HG03175 (cell line): ENCODE results near the gene SEC23B.
"Not testable (repeated sequence)": the region's sequence is repeated elsewhere in the genome, so short reads cannot be mapped to it uniquely, and the experiment has no call there.

Source experiments
- ATAC-seq: cut with Tn5 transposase; IDR thresholded peaks from one replicate; pipeline ENCODE4 v1.9.1; 2021; ENCODE audit warnings: mild to moderate bottlenecking, moderate library complexity; ENCODE audit not compliant: unreplicated experiment

Gene SEC23B

DNA sequence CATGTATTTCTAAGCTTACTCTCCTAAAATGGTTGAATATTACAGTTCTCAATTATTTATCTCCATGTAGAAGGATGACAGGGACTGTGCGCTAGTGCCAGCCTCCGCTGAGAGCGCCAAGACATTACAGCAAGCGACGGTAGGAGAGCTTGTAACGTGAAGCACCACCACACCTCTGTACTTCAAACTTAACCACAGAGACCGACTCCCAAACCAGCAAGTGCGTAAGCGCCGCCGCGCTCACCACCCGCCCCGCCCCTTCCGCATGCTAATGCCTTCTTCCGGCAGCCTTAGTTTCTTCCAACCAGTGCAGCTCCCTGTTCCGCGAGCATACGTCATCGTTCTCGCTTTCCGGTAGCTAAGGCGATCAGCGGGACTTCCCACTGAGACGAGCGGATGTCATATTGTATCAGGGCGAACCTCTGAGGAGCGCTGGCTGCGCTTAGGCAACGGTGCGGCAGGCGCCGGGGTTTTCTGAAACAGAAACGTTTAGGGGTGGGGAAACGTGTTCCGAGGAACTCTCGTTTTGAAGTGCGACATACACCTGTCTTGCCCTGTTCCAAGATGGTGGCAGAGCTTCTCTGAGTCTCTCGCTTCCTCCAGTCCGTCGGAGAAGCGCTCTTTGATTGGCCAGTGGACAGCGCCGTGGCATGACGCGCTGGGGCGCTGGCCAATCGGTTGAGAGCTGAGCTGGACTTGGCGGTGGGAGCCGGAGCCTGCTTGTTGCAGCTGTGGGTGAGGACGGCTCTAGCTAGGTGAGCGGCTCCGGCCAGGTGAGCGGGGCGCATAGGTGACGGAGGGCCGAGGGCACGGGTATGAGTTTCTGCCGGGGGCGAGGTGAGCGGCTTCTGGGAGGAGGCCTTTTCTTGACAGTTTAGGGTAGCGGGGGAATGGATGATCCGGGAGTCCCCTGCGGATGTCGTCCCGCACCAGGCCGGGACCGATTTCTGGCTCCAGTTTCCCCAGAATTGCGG, at the start of gene SEC23B:
SEC23B (plus strand) TSS at position 723 of the 974 bp plus-strand sequence. CDS start 2,896 bp downstream, outside the sequence.
- peak; percentile 96 for ATAC-seq

DNA sequence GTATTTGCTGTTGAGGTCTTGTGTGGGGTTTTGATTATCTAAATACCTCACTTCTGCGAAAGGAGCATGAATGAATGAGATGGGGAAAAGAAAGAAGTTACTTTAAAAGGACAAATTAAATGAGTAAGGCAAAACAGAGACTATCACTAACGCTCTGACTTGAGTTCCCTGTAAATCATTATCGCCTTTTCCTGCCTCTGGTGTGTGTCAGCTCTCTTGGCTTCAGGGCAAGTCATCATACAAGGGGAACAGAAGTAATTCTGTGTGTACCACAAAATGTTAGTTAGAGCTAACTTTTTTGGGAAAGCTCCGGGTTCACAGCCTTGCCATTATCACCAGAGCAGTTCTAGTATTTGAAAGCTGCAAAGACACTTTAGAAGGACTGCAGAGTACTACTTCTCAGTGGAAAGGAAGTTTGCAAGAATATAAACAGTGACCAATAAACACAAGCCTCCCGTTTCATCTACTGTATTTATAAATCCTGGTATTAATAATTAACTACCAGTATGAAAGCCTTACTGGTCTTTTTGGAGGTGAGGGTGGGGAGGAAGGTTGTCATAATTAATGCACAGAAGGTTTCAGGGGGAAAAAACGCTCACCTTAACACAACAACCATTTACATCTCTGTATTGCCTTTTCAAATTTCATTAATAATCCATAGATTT, 42.1 kb upstream of the SEC23B start:
- peak; percentile 32 for ATAC-seq

DNA sequence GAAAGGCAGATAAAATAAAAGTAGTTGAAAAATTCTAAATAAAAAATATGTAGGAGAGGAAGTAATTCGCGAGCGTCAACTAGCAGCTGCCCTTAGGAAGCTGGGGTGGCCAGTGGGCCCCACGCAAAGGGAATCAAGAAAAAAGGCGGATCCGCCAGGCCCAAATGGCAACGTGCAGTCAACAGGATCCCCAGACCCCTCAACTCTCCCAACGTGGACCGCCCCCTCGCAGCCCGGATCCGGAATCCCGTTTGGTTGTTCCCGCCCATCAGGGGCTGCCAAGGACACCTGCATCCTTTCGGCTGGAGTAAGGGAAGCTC, 41.2 kb upstream of the SEC23B start:
- peak; percentile 11 for ATAC-seq

DNA sequence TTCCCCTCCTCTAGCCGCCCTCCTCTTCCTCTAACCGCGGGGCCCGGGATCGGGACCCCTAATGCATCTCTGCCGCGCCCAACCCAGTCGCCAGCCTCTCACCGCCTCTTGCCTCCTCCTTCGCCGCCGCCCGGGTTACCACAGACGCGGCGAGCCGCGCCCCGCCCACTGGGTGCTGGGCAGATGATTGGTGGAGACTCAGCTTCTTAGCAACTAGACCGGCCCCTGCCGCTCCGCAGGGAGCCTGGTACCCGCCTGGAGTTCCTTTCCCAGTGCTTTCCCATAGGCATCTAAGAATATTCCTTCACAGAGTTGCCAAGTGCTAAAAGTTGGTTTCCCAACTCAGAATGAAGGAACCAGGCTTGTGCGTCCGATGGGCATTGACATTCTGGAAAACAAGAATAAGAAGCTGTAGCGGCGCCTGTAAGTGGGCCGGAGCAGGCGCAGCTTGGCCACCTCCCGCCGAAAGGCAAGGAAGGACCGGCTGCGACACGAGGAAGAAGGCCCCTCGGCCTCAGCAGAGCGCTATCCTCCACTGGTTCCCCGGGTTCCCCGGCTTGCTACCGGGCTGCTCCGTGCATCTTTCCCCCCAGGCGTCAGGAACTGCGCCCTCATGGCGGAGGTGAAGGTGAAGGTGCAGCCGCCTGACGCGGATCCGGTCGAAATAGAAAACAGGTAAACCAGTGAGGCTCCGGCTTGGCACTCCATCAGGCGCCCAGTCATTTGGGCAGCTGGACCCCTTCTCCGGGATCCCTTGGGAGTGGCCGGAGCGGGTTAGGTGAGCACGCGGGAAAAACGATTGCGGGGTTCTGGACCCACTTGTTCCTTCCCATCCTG, 40.6 kb upstream of the SEC23B start, which contains the start of the genes DZANK1 and POLR3F:
DZANK1 (minus strand) TSS at position 137 of the 837 bp plus-strand sequence. CDS start 1,672 bp downstream, outside the sequence.
POLR3F (plus strand) TSS at position 497 of the 837 bp plus-strand sequence; CDS start at position 614, 117 bp downstream.
- ATAC-seq, result peak; percentile 93

DNA sequence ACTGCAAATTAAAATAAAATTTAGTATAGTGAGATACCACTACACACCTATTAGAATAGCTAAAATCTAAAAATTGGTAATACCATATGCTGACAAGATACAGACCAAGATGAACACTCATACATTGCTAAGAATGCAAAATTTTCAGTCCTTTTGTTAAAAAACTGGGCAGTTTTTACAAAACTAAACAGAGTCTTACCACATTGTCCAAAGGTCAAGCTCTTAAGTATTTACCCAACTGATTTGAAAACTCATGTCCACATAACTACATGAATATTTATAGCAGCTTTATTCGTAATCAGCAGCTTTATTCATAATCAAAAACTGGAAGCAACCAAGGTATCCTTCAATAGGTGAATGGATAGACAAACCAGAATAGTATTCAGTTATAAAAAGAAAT, 30.5 kb upstream of the SEC23B start:
- no peak for ATAC-seq

DNA sequence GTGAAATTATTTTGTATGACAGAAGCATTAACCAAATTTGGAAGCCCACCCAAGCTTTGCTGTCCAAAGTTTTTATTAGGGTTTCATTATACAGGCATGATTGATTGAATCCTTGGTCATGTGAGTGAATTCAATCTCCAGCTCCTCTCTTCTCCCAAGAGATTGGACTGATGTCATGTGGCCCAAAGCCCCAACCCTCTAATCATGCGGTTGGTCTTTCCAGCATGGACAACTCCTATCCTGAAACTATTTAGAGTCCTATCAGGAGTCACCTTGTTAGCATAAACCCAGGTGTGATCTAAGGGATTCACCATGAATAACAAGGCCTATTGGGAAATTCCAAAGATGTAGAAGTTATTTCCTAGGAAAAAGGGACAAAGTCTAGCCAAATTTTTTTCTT, 29.9 kb upstream of the SEC23B start:
- no peak for ATAC-seq

DNA sequence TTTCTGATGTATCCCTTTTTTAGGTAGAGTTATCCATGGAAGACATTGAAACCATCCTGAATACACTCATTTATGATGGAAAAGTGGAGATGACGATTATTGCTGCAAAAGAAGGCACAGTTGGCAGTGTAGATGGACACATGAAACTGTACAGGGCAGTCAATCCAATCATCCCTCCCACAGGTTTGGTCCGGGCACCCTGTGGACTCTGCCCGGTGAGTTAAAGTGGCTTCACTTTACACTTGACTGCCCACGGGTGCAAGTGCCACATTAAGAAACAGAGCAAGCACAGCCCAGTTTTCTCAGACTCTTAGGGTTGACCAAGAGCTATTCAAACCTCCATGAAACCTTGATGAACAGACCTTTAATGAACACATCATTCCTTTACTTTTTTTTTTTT, 26.1 kb upstream of the SEC23B start:
- no peak for ATAC-seq

DNA sequence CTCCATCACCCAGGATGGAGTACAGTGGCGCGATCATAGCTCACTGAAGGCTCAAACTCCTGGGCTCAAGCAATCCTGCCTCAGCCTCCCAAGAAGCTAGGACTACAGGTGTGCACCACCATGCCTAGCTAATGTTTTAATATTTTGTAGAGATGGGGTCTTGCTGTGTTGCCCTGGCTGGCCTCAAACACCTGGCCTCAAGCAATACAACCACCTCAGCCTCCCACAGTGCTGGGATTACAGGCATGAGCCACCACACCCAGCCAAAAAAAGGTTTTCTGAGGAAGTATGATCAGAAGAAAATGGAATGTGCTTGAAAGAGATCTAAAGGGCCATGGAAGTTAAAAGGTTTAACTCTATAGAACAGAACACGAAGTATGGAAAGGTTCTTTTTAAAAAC, 19.4 kb upstream of the SEC23B start:
- ATAC-seq, result no peak

DNA sequence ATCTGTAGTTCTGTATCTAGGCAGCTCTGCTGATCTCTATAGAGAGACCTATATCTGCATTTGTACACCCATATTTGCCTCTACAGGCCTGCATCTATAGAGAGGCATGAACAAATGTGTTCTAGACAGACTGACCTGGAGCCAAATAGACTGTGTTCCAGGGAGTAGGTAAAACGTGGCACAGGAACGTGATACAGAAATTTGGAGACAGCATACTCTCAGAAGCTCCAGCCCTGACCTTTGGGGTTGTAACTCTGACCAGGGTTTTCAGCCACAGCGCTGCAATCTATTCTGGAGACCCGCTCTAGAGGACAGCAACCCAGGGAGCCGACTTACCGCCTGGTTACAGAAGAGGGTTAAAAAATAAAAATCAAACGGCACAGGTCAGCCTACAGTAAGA, 11.7 kb upstream of the SEC23B start:
- ATAC-seq, result no peak

DNA sequence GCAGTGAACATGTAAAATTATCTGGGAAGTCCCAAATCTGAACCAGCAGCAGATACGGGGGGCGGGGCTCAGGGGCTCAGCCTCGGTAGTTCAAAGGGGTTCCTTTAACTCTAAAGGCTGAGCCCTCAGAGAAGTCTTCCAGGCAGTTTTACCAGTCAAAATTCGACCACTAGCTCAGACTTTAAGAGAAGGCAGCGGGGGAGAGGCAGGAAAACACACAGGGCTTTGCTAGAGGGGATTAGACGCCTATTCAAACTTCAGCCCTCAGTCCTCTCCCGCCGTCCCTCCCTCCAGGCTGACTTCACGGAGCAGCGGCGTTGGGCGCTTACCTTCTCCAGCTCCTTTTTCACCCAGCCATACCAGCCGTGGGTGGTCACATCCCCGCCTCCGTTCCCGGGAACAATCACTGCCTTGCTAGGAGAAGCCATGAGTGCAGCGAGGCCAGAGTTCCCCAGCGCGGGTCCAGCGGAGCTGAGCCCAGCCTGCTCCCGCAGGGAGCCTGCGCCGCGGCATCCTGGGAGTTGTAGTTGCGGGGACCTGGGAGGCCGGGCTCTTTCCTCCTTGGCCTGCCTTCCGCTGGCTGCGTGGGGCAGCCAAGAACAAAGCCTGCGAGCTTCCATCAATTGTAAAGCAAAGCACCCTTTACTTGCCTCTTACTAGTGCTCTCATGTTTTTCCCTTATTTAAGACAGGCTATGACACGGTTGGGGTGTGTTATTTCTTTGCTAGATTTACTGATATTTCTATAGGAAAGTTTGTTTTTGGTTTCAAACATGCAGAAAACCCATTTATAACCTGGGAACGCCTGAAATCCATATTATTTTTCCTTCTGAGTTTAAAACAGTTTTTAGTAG, 10.8 kb upstream of the SEC23B start, which contains the start of gene RBBP9:
RBBP9 (minus strand) TSS at position 486 of the 853 bp plus-strand sequence; CDS start at position 428, 58 bp downstream.
- peak; percentile 98 for ATAC-seq

DNA sequence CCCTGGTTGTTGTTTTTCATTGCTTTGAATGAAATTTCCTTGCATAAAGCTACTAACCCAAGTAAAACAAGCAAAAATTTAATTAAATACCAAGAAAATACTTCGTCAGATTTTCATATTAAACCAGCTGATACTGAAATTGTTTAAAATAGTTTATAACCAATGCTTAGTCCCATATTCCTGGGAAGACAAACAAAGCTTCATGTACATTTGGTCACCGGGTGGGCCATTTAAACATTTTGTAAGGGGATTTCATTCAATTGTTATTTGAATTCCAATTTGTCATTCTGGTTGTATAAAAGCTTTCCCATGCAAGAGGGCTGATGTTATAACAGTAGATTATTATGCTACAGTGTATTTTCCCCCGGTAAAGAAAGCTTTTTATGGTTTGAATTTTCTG, 10.1 kb upstream of the SEC23B start:
- no peak for ATAC-seq

DNA sequence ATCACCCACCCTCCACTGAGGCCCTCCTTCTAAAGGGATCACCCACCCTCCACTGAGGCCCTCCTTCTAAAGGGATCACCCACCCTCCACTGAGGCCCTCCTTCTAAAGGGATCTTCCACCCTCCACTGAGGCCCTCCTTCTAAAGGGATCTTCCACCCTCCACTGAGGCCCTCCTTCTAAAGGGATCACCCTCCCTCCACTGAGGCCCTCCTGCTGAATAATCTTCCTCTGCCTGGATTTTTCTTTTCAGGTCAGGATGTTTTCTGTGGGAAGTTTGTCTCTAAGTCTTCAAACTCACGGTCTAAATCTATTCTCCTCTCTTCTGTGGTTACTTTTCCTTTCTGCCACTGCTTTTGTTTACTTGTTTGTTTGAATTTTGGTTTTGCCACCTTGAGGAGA, 6.1 kb upstream of the SEC23B start:
- ATAC-seq, result not testable (repeated sequence)

DNA sequence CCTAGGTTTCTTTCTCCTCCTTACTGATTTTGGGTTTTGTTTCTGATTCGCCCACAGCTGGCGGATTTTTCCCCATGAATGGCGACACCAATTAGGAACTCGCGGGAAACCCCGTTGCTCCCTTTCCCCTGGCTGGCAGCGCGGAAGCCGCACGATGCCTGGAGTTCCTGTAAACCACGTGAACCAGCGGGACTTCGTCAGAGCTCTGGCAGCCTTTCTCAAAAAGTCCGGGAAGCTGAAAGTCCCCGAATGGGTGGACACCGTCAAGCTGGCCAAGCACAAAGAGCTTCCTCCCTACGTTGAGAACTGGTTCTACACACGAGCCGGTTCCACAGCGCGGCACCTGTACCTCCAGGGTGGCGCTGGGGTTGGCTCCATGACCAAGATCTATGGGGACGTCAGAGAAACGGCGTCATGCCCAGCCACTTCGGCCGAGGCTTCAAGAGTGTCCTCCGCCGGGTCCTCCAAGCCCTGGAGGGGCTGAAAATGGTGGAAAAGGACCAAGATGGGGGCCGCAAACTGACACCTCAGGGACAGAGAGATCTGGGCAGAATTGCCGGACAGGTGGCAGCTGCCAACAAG, 3.2 kb upstream of the SEC23B start:
- no peak for ATAC-seq

DNA sequence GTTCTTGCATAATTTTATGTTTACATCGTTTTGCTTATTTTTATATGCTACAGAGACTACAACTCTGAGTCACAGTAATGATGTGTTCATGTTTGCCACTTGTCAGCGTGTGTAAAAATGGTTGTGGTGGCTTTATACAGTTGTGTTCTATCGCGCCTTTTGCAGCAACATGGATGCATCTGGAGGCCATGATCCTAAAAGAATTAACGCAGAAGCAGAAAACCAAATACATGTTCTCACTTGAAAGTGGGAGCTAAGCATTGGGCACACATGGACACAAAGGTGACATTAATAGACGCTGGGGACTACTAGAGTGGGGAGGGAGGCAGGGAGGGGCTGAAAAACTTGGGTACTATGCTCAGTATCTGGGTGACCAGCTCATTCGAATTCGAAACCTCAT, 996 bp upstream of the SEC23B start:
- ATAC-seq, result no peak

DNA sequence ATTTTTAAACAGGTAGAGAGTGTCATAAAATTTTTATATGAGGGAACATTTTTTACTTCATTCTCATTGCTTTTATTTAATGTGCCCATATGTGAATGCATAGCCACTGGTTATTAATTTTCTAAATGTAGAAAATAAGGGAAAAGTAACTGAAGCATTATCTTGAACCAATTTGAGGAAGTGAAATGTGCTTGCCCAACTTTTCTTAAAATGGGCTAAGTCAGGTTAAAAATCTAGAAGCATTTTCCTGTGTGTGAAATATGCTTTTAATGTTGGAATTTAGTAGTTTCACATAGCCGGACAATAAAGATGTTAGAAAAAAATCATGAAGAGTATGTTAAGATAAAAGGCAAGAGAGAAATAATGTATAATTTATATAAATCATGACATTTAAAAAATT, 3.8 kb downstream of the SEC23B start:
- no peak for ATAC-seq

DNA sequence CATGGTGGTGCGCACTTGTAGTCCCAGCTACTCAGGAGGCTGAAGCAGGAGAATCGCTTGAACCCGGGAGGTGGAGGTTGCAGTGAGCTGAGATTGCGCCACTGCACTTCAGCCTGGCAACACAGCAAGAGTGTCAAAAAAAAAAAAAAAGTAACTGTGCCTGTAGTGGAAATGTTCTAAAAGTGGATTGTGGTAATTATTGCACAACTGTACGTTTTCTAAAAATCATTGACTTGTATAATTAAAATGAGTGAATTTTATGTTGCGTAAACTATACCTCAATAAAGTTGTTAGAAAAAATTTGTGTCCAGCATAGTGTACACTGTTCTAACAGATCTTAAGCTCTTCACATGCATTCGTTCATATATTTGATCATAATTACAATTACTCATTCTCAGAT, 5.5 kb downstream of the SEC23B start:
- no peak for ATAC-seq

DNA sequence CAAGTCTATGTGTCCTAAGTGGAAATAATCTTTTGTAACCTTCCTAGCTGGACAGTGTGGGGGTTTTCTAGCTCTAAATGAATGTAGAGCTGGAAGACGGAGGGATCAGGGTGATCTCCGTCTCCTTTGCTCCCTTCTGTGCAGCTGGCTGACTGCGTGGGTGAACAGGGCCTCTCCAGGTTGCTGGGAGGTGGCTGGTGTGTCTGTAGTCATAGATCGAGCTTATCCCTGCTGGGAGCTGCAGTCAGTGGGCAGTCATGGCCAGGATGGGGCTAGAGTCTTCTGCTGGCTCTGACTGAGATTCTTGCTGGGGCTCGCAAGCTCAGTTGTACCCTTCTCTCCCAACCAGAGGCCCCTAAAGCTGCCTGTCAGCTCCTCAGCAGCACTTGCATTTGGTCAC, 6.4 kb downstream of the SEC23B start:
- no peak for ATAC-seq

DNA sequence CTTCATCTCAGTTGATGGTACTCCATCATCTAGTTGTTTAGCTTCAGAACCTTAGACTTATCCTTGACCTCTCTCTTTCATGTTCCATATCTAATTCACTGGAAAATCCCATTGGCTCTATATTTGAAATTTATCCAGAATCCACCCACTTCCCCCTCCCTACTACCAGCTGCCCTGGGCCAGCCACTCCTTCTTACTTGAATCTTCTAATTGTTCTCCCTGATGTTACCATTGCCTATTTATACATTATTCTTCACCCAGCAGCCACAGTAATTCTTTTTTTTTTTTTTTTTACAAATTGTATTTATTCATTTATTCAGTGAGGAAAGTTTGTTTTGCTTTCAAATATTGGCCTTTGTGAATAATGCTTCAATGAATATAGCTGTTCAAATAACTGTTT, 8.2 kb downstream of the SEC23B start:
- no peak for ATAC-seq

DNA sequence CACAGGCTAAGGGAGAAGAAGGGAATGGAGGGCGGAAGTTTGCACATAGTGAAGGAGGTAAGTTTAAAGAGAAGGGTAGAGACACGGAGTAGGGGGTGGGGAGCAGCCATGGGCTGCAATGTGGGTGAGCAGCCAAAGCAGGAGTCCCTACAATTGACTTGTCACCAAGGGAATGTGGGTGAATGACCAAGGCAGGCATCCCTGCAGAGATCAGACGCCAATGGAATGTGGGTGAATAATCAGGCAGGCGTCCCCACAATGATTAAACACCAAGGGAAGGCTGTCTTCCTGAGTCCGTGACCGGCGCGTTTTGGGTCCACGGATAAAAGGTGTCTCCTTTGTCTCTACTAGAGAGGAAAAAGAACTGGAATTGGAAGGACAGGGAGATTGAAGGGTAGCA, 14.3 kb downstream of the SEC23B start:
- not testable (repeated sequence) for ATAC-seq

DNA sequence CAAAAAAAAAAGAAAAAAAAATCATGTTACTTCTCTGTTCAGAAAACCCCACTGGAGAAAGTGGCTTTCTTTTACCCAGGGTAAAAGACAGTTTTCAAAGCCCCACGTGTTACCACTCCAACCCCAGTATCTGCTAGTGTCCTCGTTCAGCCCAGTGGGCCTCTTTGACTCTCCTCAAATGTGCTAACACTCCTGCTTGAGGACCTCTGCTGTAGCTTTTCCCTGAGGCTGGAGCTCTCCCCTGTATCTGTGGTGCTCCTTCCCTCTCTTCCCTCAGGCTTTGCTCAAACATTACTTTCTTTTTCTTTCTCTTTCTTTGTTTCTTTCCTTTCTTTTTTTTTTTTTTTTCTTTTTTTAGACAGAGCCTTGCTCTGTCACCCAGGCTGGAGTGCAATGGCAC, 15.3 kb downstream of the SEC23B start:
- no peak for ATAC-seq
